ENCODE measurements around the gene CLP1.

CLP1 gene

GRCh38 chr11:57645689-57646085 is 11.9 kb upstream of the CLP1 start:
- no peak for TF ChIP-seq CTCF (IDR thresholded peaks at IDR 0.05; ENCODE audit: low read depth, low read length, missing control alignments)
- H3K4me3 ChIP-seq (ENCODE audit: low read depth, low read length), result no peak overlapping the region
- in situ Hi-C loops (cut with HindIII; ENCODE audit: low sequenced_read_pairs), result no loop called here

DNA sequence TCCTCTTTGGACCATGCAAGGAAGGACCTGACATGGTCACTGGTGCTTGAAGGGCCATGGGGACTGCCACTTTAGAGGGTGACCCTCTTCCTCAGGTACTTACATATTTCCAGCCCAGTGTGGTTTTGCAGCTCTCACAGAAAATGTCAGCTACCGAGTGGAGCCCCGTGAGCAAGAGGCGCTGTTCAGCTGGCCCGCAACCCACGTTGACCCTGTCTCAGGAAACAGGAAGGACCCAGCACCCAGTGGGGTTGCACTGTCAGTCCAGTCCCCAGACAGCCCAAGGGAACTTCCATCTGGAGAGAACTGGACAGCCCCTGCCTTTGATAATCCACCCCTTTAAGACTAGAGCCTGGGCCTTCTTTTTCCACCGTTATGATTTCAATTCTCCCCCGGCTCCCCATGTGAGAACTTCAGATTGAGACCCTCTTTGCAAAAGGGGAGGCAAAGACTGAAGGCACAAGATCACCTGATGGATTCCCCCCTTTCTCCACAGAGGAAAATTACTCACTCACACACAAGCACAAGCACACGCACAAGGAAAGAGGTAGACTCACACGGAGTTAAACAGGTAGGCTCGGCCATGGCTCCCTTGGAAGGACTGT is 11.3 kb upstream of the CLP1 start:
- TF ChIP-seq CTCF (IDR thresholded peaks at IDR 0.05; ENCODE audit: low read depth, low read length, missing control alignments), result no peak
- no peak overlapping the region for H3K4me3 ChIP-seq (ENCODE audit: low read depth, low read length)
- in situ Hi-C loops (cut with HindIII; ENCODE audit: low sequenced_read_pairs), result no loop called here
- DNase-seq (ENCODE audit: low read depth), result no peak

More at GRCh38 chr11:57645689-57646085, 11.9 kb upstream of the CLP1 start:
- no peak for DNase-seq (ENCODE audit: low read depth)

DNA sequence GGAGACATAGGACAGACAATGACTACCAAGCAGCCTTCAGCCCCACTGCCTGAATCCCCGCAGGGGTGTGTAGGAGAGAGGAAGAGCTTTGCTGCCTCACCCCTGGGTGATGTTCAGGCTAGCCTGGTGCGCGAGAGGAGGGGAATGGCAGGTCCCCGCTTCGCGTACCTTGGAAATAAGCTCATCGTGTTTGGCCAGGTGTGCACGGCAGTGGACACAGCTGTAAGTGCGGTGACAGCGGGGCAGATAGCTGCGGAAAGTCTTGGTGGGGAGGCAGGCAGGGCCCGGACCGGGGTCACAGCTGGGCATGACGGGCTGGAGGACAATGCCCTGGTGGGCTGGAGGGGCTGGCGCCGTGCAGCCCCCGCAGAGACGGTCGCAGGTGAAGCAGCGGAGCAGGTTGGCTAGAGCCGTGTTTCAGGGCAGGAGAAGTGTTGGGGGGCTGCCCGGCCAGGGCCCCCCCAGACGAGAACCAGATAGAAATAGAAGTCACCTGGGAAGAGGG is 10.7 kb upstream of the CLP1 start:
- in situ Hi-C loops (cut with HindIII; ENCODE audit: low sequenced_read_pairs), result no loop called here
- no peak for DNase-seq (ENCODE audit: low read depth)
- TF ChIP-seq CTCF (IDR thresholded peaks at IDR 0.05; ENCODE audit: low read depth, low read length, missing control alignments), result no peak
- H3K4me3 ChIP-seq (ENCODE audit: low read depth, low read length), result no peak overlapping the region

- no peak for TF ChIP-seq CTCF (IDR thresholded peaks at IDR 0.05; ENCODE audit: low read depth, low read length, missing control alignments)
- in situ Hi-C loops (cut with HindIII; ENCODE audit: low sequenced_read_pairs), result no loop called here
- no peak overlapping the region for H3K4me3 ChIP-seq (ENCODE audit: low read depth, low read length)
- DNase-seq (ENCODE audit: low read depth), result no peak
Measured at GRCh38 chr11:57647372-57647771, 10.2 kb upstream of the CLP1 start.

GRCh38 chr11:57647960-57648800 is 9.4 kb upstream of the CLP1 start:
- DNase-seq (ENCODE audit: low read depth), result no peak
- in situ Hi-C loops (cut with HindIII; ENCODE audit: low sequenced_read_pairs), result no loop called here
- peak overlapping the region; percentile 45 for H3K4me3 ChIP-seq (ENCODE audit: low read depth, low read length)
- no peak for TF ChIP-seq CTCF (IDR thresholded peaks at IDR 0.05; ENCODE audit: low read depth, low read length, missing control alignments)

DNA sequence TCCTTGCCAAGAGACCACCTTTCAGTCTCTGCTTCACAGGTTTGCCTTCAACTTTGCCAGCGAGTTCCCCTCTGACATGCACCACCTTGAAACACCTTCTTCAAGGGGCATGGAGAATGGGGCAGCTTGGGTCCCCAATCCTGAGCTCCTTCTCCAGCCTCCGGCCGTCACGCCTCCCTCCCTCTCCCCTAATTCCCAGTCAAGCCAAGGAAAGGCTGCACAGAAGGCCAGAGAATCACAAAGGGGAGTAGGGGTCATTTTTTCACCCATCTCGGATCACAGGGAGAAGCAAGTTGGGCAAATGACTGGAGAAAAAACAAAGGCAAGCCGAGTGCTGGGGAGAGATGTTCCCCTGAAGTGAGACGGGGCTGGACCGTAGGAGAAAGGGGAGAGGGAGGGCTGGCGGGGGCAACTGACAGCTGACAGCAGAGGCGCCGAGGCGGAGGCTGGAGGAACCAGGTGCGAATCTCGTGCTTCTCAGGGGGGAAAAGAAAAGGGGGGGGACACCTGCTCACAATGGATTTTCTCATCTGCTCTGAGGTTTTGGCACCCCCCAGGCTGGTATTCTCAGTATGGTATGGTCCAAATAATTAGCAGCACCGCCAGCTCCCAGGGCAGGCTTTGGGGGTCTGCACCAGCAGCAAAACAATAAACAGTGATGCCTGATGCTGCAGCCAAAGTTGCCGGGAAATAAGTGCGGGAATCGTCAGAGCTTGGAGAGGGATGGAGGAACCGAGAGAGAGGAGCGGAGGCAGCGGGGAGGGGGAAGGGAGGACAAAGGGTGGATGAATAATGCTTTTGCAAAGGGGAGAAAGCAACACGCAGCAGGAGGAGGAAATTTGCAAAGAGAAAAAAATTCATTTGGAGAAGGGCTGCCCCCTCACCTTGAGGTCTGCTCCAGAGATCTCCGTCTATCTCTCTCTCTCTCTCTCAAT is 8.5 kb upstream of the CLP1 start:
- no peak for DNase-seq (ENCODE audit: low read depth)
- peak overlapping the region; percentile 45 for H3K4me3 ChIP-seq (ENCODE audit: low read depth, low read length)
- in situ Hi-C loops (cut with HindIII; ENCODE audit: low sequenced_read_pairs), result no loop called here
- TF ChIP-seq CTCF (IDR thresholded peaks at IDR 0.05; ENCODE audit: low read depth, low read length, missing control alignments), result no peak
